ENCODE results near the gene SYNPO2. TPM values are rescaled to one million over a fixed set of nuclear protein-coding genes. Genes with fewer than 3 reads are reported as not detected.

Gene SYNPO2
- total and polyA plus RNA-seq, 2 of the 8 experiments (the other 6 are each of a cell fraction or from before 2014, with no cell fraction given): 0.50 to 4.2 TPM

GRCh38 chr4:118921786-118922185, 33.1 kb downstream of the SYNPO2 start:
- POLR2A ChIA-PET (ENCODE audit: partially characterized antibody): no interaction called here
- DNase-seq (ENCODE audit: low read depth in 1 of 2, low spot score in 2 of 2): no peak
- Histone ChIP-seq H3K4me2 (ENCODE audit: insufficient read depth in 1 of 2, low read depth in 2 of 2, low read length in 2 of 2) (no peak overlapping the region), H2BK20ac (ENCODE audit: low read length) (no peak overlapping the region), H3K23ac (ENCODE audit: insufficient read length) (no peak overlapping the region), H4K8ac (ENCODE audit: extremely low read depth, insufficient read depth, low read length) (no peak overlapping the region), H3K4me1 (replicated peaks in 1 of 4; ENCODE audit: control insufficient read depth in 3 of 4, insufficient read depth in 4 of 4, low read length in 3 of 4) (no peaks in the 10 kb centered on the region), H2BK15ac (ENCODE audit: low read length) (no peak overlapping the region), H3K9me3 (ENCODE audit: insufficient read depth in 2 of 2, low read depth in 1 of 2, low read length in 1 of 2) (no peaks in the 10 kb centered on the region), H3K36me3 (ENCODE audit: control insufficient read depth in 2 of 4, insufficient read depth in 4 of 4, low read length in 3 of 4) (no peaks in the 10 kb centered on the region), H3K79me1 (ENCODE audit: low read depth, low read length) (no peaks in the 10 kb centered on the region), H2AFZ (ENCODE audit: low read length) (no peak overlapping the region), H3K4ac (replicated peaks; ENCODE audit: insufficient read length, low read depth, low read length) (no peak overlapping the region), H4K5ac (ENCODE audit: insufficient read length, low read depth, low read length) (no peak overlapping the region), H3K14ac (ENCODE audit: insufficient read length) (no peak overlapping the region), H2BK5ac (ENCODE audit: low read depth, low read length) (no peak overlapping the region), H4K20me1 (replicated peaks in 1 of 2; ENCODE audit: control insufficient read depth in 1 of 2, insufficient read depth in 2 of 2, low read length in 2 of 2) (no peaks in the 10 kb centered on the region), H3K9ac (replicated peaks in 1 of 4; ENCODE audit: extremely low read depth in 1 of 4, low read depth in 3 of 4, low read length in 3 of 4) (no peak overlapping the region), H3K18ac (ENCODE audit: extremely low read depth, low read length) (no peak overlapping the region), H3K27me3 (replicated peaks in 1 of 4; ENCODE audit: control insufficient read depth in 3 of 4, extremely low read depth in 1 of 4, insufficient read depth in 3 of 4, low read length in 3 of 4) (no peaks in the 10 kb centered on the region), H3K23me2 (ENCODE audit: low read depth, low read length) (no peaks in the 10 kb centered on the region; the same call in 1 of the 2 replicates), H2BK120ac (replicated peaks; ENCODE audit: low read depth, low read length) (no peak overlapping the region), H3K79me2 (ENCODE audit: control insufficient read depth in 1 of 2, insufficient read depth in 2 of 2, low read length in 2 of 2) (no peaks in the 10 kb centered on the region), H2BK12ac (ENCODE audit: low read depth, low read length) (no peak overlapping the region), H2AK5ac (ENCODE audit: low read depth, low read length) (no peak overlapping the region), H3K4me3 (ENCODE audit: extremely low read depth in 1 of 4, insufficient read depth in 2 of 4, low read depth in 3 of 4, low read length in 4 of 4) (no peak overlapping the region), H3K27ac (ENCODE audit: low read depth, low read length) (no peak overlapping the region), H3K56ac (replicated peaks; ENCODE audit: insufficient read length, low read depth, low read length) (no peak overlapping the region), H4K91ac (replicated peaks; ENCODE audit: insufficient read length, low read length) (no peak overlapping the region)
- TF ChIP-seq MAX (IDR thresholded peaks at IDR 0.05): no peak
- TF ChIP-seq SRF (IDR thresholded peaks at IDR 0.05; ENCODE audit: low read depth, low read length): no peak
- TF ChIP-seq TAF1 (IDR thresholded peaks at IDR 0.05; ENCODE audit: low read depth, low read length): no peak
- TF ChIP-seq ASH2L (IDR thresholded peaks at IDR 0.05; ENCODE audit: low read length): no peak
- TF ChIP-seq CBX5 (IDR thresholded peaks at IDR 0.05; ENCODE audit: low read depth, low read length): no peak
- TF ChIP-seq FOSL1 (IDR thresholded peaks at IDR 0.05; ENCODE audit: insufficient read depth, low read depth, low read length): no peak
- no peak for TF ChIP-seq KDM1A (IDR thresholded peaks at IDR 0.05; ENCODE audit: borderline replicate concordance, low read length)
- no peak for TF ChIP-seq RXRA (IDR thresholded peaks at IDR 0.05; ENCODE audit: insufficient read depth, low read depth, low read length)
- no peak for TF ChIP-seq SP2 (IDR thresholded peaks at IDR 0.05; ENCODE audit: low read length)
- TF ChIP-seq YY1 (IDR thresholded peaks at IDR 0.05; ENCODE audit: low read depth, low read length): no peak
- TF ChIP-seq BCL11A (IDR thresholded peaks at IDR 0.05; ENCODE audit: low read depth in 2 of 2, low read length in 2 of 2): no peak
- no peak for TF ChIP-seq POU5F1 (IDR thresholded peaks at IDR 0.05; ENCODE audit: low read depth, low read length)
- no peak for FAIRE-seq
- CTCF ChIA-PET (ENCODE audit: partially characterized antibody): interaction anchor here (0.9 kb wide), 1 partner anchor 36 kb away, joined by 3 read pairs; no protein-coding TSS in a partner anchor

Data from H1 (cell line).